Activated CD4-positive, alpha-beta T cell treated with anti-CD3 and anti-CD28 coated beads, Interleukin-2, amount 10 ng/mL, durations not matched to agents 24 days and 14 days (primary cell): ENCODE data around the gene ARAF. TPM values are rescaled to one million over a fixed set of nuclear protein-coding genes. Genes with fewer than 3 reads are reported as not detected.
"Not testable (repeated sequence)": the region's sequence is repeated elsewhere in the genome, so short reads cannot be mapped to it uniquely, and the experiment has no call there.

Source experiments
- DNase-seq: peaks from one replicate; pipeline ENCODE4 v3.0.0; 2022
- H3K27ac Mint-ChIP-seq: one replicate; pipeline ENCODE4 v1.8.0; 2022; ENCODE audit warnings: mild to moderate bottlenecking, mixed read lengths
- H3K27me3 Mint-ChIP-seq: one replicate; pipeline ENCODE4 v1.8.0; 2022; ENCODE audit warnings: mixed read lengths
- H3K36me3 Mint-ChIP-seq: one replicate; pipeline ENCODE4 v1.8.0; 2022; ENCODE audit warnings: low read depth, mild to moderate bottlenecking, mixed read lengths
- H3K4me1 Mint-ChIP-seq: one replicate; pipeline ENCODE4 v1.8.0; 2021; ENCODE audit warnings: mixed read lengths
- H3K4me3 Mint-ChIP-seq: one replicate; pipeline ENCODE4 v1.8.0; 2022; ENCODE audit warnings: mild to moderate bottlenecking, moderate library complexity, mixed read lengths
- H3K9me3 Mint-ChIP-seq: one replicate; pipeline ENCODE4 v1.8.0; 2021; ENCODE audit warnings: mixed read lengths
- intact Hi-C: fragments of 100-400 bp; cut with micrococcal nuclease; formaldehyde crosslinking; loops from one replicate; pipeline ENCODE4 v1.15.1; 2023
- total RNA-seq: library from RNA; stranded (reverse); gene quantifications from 2 replicates; pipeline ENCODE4 v1.2.3, GENCODE V29; 2022

The ARAF gene
- 77.3 and 78.9 TPM in 2 replicates for total RNA-seq

- no peaks in the 10 kb centered on the region for H3K27me3 Mint-ChIP-seq
- H3K36me3 Mint-ChIP-seq: peaks cover 18% of the 10 kb centered on the region
- H3K4me3 Mint-ChIP-seq: peak within 1 kb of the TSS; percentile 95
- H3K9me3 Mint-ChIP-seq: no peaks in the 10 kb centered on the region
- peak within 1 kb of the TSS; percentile 97 for H3K27ac Mint-ChIP-seq
- DNase-seq: peak; percentile 98
- intact Hi-C loops: loop anchor here (2.0 to 10.0 kb wide), 8 partner anchors 22 to 466 kb away; partner anchors contain the start of genes ELK1, TIMP1, UXT and ZNF41
- peaks cover 28% of the 10 kb centered on the region for H3K4me1 Mint-ChIP-seq
These were observed at the start of gene ARAF for GRCh38 chrX:47560934-47561658. ARAF (plus strand) TSS chrX:47561205; CDS start chrX:47562968, 1,763 bp downstream.

DNA sequence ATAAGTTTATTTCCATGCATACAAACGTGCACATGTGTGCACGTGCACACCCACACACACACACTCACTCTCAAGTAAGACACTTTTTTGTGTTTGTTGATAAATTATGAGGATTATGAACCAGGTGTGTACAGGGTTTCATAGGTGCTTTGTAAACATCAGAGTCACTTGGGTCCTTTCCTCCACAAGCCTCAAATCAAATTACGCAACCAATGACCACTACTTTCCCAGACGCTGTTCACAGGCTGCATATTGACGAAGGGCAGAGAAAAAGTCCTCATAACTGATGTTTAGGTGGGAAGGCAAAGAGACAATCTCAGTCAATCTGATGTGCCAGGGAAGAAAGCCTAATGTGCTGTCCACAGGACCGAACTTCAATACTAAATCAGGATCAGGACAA is 48.6 kb upstream of the ARAF start:
- intact Hi-C loops, H3K36me3 Mint-ChIP-seq, H3K27ac Mint-ChIP-seq, H3K27me3 Mint-ChIP-seq, H3K9me3 Mint-ChIP-seq, DNase-seq: not testable (repeated sequence)
- H3K4me1 Mint-ChIP-seq: peaks cover 12% of the 10 kb centered on the region
- H3K4me3 Mint-ChIP-seq: peak overlapping the region; percentile 54

GRCh38 chrX:47513034-47513965 is 47.7 kb upstream of the ARAF start:
- Mint-ChIP-seq H3K4me3 (peak overlapping the region; percentile 77), H3K4me1 (peaks cover 12% of the 10 kb centered on the region), H3K27ac (peak overlapping the region; percentile 79)
- DNase-seq: peak; percentile 53
- H3K36me3 Mint-ChIP-seq, H3K27me3 Mint-ChIP-seq, intact Hi-C loops, H3K9me3 Mint-ChIP-seq: not testable (repeated sequence)

GRCh38 chrX:47514533-47515235 is 46.3 kb upstream of the ARAF start:
- Mint-ChIP-seq H3K4me1 (peaks cover 12% of the 10 kb centered on the region), H3K27ac (no peak overlapping the region), H3K4me3 (no peak overlapping the region), H3K36me3 (no peaks in the 10 kb centered on the region), H3K9me3 (no peaks in the 10 kb centered on the region), H3K27me3 (peaks cover 7% of the 10 kb centered on the region)
- intact Hi-C loops: no loop called here
- DNase-seq: no peak

DNA sequence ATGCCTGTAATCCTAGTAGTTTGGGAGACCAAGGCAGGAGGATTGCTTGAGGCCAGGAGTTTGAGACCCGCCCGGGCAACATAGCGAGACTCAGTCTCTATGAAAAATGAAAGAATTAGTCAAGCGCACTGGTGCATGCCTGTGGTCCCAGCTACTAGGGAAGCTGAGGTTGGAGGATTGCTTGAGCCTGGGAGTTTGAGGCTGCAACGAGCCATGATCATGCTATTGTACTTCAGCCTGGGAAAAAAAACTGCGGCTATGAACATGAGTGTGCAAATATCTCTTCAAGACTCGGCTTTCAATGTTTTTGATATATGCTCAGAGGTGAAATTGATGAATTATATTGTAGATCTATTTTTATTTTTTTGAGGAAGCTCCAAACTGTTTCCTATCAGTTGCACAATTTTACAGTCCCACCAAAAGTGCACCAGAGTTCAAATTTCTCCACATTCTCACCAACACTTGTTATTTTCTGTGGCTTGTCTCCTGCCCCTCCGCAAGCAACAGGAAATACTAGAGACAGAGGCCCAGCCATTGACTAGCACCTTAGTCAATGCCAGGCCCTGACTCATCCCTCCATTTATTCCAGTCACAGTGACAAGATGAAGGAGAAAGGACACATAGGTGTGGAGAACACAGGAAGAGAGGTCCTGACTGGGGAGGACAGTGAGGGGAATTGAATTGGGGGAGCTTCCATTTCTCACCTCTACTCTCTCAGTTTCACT is 44.9 kb upstream of the ARAF start:
- H3K4me3 Mint-ChIP-seq: no peak overlapping the region
- H3K4me1 Mint-ChIP-seq: peaks cover 12% of the 10 kb centered on the region
- DNase-seq: no peak
- H3K27ac Mint-ChIP-seq: no peak overlapping the region
- H3K9me3 Mint-ChIP-seq: no peaks in the 10 kb centered on the region
- H3K27me3 Mint-ChIP-seq: peaks cover 7% of the 10 kb centered on the region
- intact Hi-C loops: no loop called here
- H3K36me3 Mint-ChIP-seq: no peaks in the 10 kb centered on the region

DNA sequence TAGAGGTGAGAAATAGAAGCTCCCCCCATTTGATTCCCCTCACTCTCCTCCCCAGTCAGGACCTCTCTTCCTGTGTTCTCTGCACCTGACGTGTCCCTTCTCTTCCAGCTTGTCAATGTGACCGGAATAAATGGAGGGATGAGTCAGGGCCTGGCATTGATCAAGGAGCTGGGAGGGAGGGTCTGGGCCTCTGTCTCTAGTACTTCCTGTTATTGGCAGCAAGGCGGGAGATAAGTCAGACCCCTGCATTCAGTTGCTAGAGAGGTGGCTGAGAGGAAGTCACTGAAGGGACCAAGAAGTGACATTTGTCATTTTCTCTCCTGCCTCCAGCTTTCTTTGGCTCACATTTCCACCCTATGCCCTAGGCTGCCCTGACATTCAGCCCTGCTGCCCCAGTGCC is 42.9 kb upstream of the ARAF start:
- Mint-ChIP-seq H3K9me3 (no peaks in the 10 kb centered on the region), H3K27me3 (peaks cover 5% of the 10 kb centered on the region), H3K4me3 (no peak overlapping the region), H3K27ac (no peak overlapping the region), H3K36me3 (no peaks in the 10 kb centered on the region), H3K4me1 (peaks cover 13% of the 10 kb centered on the region)
- DNase-seq: no peak
- intact Hi-C loops: no loop called here

DNA sequence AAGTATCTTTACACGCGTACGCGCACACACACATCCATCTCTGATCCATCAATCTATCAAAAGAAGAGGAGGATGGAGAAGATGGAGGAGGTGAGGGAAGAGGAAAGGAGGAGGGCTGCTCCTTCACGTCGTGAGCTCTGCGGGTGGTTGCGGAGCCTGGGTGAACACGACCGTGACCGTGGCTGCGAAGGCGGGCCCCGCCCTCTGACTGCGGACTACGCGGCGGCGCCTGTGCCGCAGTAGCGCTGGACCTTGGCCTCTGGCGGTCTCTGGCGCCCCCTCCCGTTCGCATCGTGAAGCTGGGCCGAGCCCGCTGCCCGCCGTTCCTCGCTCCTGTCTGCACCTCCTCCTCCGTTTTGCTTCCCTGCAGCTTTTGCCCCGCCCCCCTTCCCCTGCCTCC is 37.7 kb upstream of the ARAF start:
- intact Hi-C loops: loop anchor here (1.0 to 5.0 kb wide), 4 partner anchors 41 to 330 kb away; partner anchors contain the start of genes UBA1 and ZNF41
- peak overlapping the region; percentile 77 for H3K4me3 Mint-ChIP-seq
- peaks cover 2% of the 10 kb centered on the region for H3K4me1 Mint-ChIP-seq

DNA sequence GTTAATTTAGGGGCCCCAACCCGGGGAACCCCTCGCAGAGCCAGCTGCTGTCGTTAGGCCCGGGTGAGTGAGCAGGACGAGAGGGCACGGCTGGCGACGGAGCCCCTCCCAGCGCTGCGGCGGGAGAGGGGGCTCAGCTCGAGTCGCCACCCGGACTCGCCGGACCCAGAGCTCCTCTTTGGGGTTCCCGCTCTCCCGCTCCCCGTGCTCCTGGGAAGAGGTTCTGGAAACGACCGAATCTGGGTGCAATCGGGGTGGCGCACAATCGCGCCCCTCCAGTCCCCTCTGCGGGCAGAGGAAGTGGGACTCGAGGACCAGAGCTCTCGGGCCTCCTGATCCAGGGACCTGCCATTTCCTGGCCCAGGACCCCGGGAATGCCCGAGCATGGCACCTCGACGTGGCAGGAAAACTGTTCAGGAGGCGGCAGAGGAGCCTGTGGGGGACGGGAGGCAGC is 37.3 kb upstream of the ARAF start:
- no peaks in the 10 kb centered on the region for H3K9me3 Mint-ChIP-seq
- H3K36me3 Mint-ChIP-seq: no peaks in the 10 kb centered on the region
- intact Hi-C loops: loop anchor here (1.0 to 5.0 kb wide), 4 partner anchors 41 to 330 kb away; partner anchors contain the start of genes UBA1 and ZNF41
- H3K27me3 Mint-ChIP-seq: no peaks in the 10 kb centered on the region
- H3K27ac Mint-ChIP-seq: no peak overlapping the region
- peaks cover 2% of the 10 kb centered on the region for H3K4me1 Mint-ChIP-seq
- H3K4me3 Mint-ChIP-seq: peak overlapping the region; percentile 77
- DNase-seq: peak; percentile 53

More for the DNA sequence above, 37.7 kb upstream of the ARAF start:
- no peaks in the 10 kb centered on the region for H3K9me3 Mint-ChIP-seq
- no peak overlapping the region for H3K27ac Mint-ChIP-seq
- DNase-seq: peak; percentile 94
- H3K27me3 Mint-ChIP-seq: no peaks in the 10 kb centered on the region
- no peaks in the 10 kb centered on the region for H3K36me3 Mint-ChIP-seq

GRCh38 chrX:47529548-47529947 is 31.5 kb upstream of the ARAF start:
- no peak overlapping the region for H3K27ac Mint-ChIP-seq
- no peaks in the 10 kb centered on the region for H3K9me3 Mint-ChIP-seq
- no peak for DNase-seq
- H3K4me1 Mint-ChIP-seq: peaks cover 1% of the 10 kb centered on the region
- no peaks in the 10 kb centered on the region for H3K36me3 Mint-ChIP-seq
- no peak overlapping the region for H3K4me3 Mint-ChIP-seq
- H3K27me3 Mint-ChIP-seq: no peaks in the 10 kb centered on the region
- intact Hi-C loops: no loop called here

DNA sequence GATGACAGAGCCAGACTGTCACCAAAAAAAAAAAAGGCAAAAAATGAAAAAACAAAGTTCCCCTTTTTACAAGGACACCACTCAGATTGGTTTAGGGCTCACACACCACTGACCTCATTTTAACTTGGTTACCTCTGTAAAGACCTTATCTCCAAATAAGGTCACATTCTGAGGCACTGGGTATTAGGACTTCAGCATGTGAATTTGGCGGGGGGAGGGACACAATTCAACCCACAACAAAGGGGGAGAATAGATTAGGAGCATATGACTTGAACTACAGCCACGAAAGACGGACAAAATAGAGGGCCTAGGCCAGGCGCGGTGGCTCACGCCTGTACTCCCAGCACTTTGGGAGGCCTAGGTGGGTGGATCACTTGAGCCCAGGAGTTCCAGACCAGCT is 31.0 kb upstream of the ARAF start:
- H3K4me3 Mint-ChIP-seq: no peak overlapping the region
- intact Hi-C loops: no loop called here

DNA sequence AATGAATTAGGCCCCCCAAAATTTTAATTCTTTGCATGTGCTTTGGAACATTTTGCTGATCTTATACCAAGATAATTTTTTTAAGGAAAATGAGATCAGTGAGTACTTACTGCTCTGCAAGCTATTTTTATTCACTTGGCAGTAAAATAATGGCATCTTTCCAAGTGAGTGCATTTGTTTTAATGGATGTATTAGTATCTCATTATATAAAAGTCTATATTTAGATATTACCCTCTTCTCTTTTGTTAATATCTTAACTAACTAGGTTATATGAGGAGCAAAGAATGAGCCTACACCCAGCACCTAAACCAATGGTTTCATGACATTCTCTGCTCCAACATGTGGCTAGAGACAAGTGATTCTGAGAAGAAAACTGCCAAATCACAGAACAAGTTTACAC is 21.1 kb upstream of the ARAF start:
- Mint-ChIP-seq H3K27ac (no peak overlapping the region), H3K4me1 (no peaks in the 10 kb centered on the region), H3K9me3 (no peaks in the 10 kb centered on the region), H3K4me3 (no peak overlapping the region), H3K27me3 (no peaks in the 10 kb centered on the region), H3K36me3 (no peaks in the 10 kb centered on the region)
- intact Hi-C loops: no loop called here
- DNase-seq: no peak

More for the DNA sequence above, 31.0 kb upstream of the ARAF start:
- Mint-ChIP-seq H3K4me1 (peaks cover 1% of the 10 kb centered on the region), H3K9me3 (no peaks in the 10 kb centered on the region), H3K27me3 (no peaks in the 10 kb centered on the region), H3K27ac (no peak overlapping the region), H3K36me3 (no peaks in the 10 kb centered on the region)
- DNase-seq: no peak

GRCh38 chrX:47540754-47541538 is 20.1 kb upstream of the ARAF start:
- no peaks in the 10 kb centered on the region for H3K9me3 Mint-ChIP-seq
- no peak for DNase-seq
- no peak overlapping the region for H3K4me3 Mint-ChIP-seq
- no peak overlapping the region for H3K27ac Mint-ChIP-seq
- no peaks in the 10 kb centered on the region for H3K36me3 Mint-ChIP-seq
- no peaks in the 10 kb centered on the region for H3K27me3 Mint-ChIP-seq
- no peaks in the 10 kb centered on the region for H3K4me1 Mint-ChIP-seq
- intact Hi-C loops: no loop called here
